GM12801 (cell line): Measurements from ENCODE around the gene SLC8A3.

Experiments used
- CTCF ChIP-seq: IDR thresholded peaks from one replicate; pipeline ENCODE4 v1.5.1; 2011; ENCODE audit warnings: control low read depth; ENCODE audit not compliant: insufficient read length; ENCODE audit errors: extremely low read depth

SLC8A3 gene

GRCh38 chr14:70080076-70080475 is 108.7 kb downstream of the SLC8A3 start:
- no peak for TF ChIP-seq CTCF

GRCh38 chr14:70078329-70078728 is 110.4 kb downstream of the SLC8A3 start:
- no peak for TF ChIP-seq CTCF

GRCh38 chr14:70077720-70078119 is 111.0 kb downstream of the SLC8A3 start:
- TF ChIP-seq CTCF, result no peak

DNA sequence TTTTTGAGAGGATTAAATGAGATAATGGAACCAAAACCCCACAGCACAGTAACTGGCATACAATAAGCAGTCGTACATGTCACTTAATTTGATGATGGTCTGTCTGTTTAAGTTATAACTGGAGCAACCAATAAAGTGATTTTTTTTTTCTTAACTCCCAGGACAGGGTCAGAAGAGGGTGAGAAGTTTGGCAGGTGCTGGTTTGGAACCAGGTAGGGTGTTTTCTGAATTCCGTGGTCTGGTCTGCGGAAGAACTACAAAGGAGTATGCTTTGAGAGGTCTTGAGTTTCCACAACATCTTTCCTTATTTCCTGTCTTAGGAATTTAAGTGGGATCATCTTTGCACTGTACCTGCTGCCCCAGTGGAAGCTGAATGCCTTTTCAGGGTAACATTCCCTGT is 111.7 kb downstream of the SLC8A3 start:
- TF ChIP-seq CTCF, result no peak

DNA sequence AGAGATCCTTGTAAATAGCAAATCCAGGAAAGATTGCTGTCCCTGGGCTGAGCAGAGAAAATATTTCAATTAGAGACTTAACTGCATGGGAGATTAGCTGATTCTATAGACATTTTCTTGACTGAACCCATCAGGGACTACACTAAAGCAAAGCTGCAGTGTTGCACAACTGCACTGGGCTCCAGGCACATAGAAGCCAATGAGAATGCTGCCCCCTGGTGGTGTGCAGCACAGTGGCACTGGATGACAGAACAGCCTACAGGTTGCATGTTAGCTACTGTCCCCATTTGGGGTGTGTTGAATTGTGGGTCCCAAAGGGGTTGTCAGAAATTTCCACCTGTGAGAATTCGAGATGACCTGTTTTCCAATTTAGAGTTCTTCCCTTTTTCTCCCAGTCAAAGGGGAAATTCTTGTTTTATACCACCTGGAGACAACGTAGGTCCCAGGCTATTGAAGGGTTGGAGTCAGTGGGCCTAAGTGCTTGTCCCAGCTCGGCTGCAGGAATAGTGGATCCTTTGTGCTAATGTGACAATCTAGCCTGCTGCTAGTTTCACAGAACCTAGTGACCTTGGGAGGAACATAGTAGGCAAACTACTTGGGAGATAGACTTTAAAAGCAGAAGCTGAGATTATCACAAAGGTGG is 114.7 kb downstream of the SLC8A3 start:
- no peak for TF ChIP-seq CTCF

DNA sequence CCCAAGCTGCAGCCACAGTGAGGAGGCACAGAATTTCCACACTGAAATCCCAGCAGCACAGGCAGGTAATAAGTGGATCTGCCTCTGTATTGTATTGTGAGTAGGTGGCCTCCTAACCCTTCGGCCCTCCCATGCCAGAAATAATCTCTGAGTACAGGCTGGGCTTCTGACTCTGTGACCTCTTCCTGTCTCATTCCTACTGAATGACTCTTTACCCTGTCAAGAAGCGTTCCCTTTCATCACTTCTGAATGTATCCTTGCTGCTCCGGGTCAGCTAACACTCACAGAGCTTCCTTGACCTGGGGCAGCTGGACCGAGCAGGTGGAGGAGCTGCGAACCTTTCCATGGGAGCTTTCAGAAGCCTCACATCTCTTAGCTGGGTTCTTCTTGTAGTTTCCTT is 119.6 kb downstream of the SLC8A3 start:
- TF ChIP-seq CTCF, result no peak

DNA sequence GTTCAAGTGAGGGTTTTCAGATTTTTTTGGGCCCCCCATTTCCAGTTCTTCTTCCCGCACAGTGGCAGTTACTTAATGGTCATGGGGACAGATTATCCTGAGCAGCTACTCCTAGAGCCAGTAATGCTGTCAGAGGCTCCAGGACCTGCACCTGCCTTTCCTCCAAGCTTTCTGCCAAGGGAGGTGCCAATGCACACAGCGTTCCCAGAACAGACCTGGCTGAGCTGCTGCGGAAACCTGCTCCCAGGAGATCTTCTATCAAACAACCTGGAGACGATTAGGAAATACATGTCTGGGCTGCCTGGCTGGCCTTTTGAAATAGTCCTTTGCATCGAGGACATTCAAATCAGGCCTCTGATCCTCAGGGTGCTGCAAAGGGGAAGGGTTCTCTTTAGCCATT is 120.9 kb downstream of the SLC8A3 start:
- TF ChIP-seq CTCF, result no peak
